Limb (tissue), 2 donors: ENCODE data around the gene MFAP1.
"Not testable (repeated sequence)": the region's sequence is repeated elsewhere in the genome, so short reads cannot be mapped to it uniquely, and the experiment has no call there.

ENCODE experiments used
- DNase-seq, 2 donors: peaks; one replicate each; pipeline ENCODE4 v3.0.0-alpha.2; 2016; ENCODE audit errors: extremely low spot score in 2 of 2

Gene MFAP1

GRCh38 chr15:43824302-43825246, at the start of gene MFAP1:
TSS of gene MFAP1 (minus strand) at chr15:43824690. CDS start at chr15:43824569, 121 bp downstream.
- DNase-seq = peak; percentile 90 to 98

GRCh38 chr15:43873651-43874050, 49.2 kb upstream of the MFAP1 start:
- DNase-seq = no peak

- DNase-seq = peak; percentile 64 to 65
Observed at GRCh38 chr15:43872416-43873020, 48.0 kb upstream of the MFAP1 start.

- DNase-seq = no peak
Observed at GRCh38 chr15:43871835-43872234, 47.3 kb upstream of the MFAP1 start.

GRCh38 chr15:43868406-43868805, 43.9 kb upstream of the MFAP1 start:
- DNase-seq = no peak

GRCh38 chr15:43867096-43867495, 42.6 kb upstream of the MFAP1 start:
- DNase-seq = no peak

- not testable (repeated sequence) for DNase-seq
Observed at GRCh38 chr15:43866636-43867035, 42.1 kb upstream of the MFAP1 start.

- no peak for DNase-seq
Observed at GRCh38 chr15:43859546-43859945, 35.1 kb upstream of the MFAP1 start.

GRCh38 chr15:43854801-43855200, 30.3 kb upstream of the MFAP1 start:
- DNase-seq = no peak

GRCh38 chr15:43852607-43853006, 28.1 kb upstream of the MFAP1 start:
- no peak for DNase-seq

- DNase-seq = no peak
Observed at GRCh38 chr15:43851251-43851650, 26.8 kb upstream of the MFAP1 start.

GRCh38 chr15:43845421-43845820, 20.9 kb upstream of the MFAP1 start:
- no peak for DNase-seq

GRCh38 chr15:43832485-43832884, 8.0 kb upstream of the MFAP1 start:
- DNase-seq = not testable (repeated sequence)

- DNase-seq = not testable (repeated sequence)
Observed at GRCh38 chr15:43831519-43832052, 7.1 kb upstream of the MFAP1 start.

GRCh38 chr15:43830691-43831275, 6.3 kb upstream of the MFAP1 start:
- not testable (repeated sequence) for DNase-seq

- not testable (repeated sequence) for DNase-seq
Observed at GRCh38 chr15:43829951-43830540, 5.6 kb upstream of the MFAP1 start.

- no peak for DNase-seq
Observed at GRCh38 chr15:43828061-43828657, 3.7 kb upstream of the MFAP1 start.

- peak; percentile 81 to 82 for DNase-seq
Observed at GRCh38 chr15:43826508-43827341, 2.2 kb upstream of the MFAP1 start, which contains the start of gene WDR76. TSS of gene WDR76 (plus strand) at chr15:43827002. CDS start at chr15:43827033, 31 bp downstream.

- DNase-seq = no peak
Observed at GRCh38 chr15:43826029-43826507, 1.6 kb upstream of the MFAP1 start.

GRCh38 chr15:43825305-43825704, 815 bp upstream of the MFAP1 start:
- not testable (repeated sequence) for DNase-seq
